HFFc6 (cell line): Measurements from ENCODE around the gene OFD1. TPM values are rescaled to one million over a fixed set of nuclear protein-coding genes. Genes with fewer than 3 reads are reported as not detected.

Experiments used
- DNase-seq: peaks from one replicate; pipeline ENCODE4 v3.0.0-alpha.2; 2018
- H3K27ac Mint-ChIP-seq: 2 replicates; pipeline ENCODE4 v1.8.0; 2020; ENCODE audit warnings: mild to moderate bottlenecking, mixed read lengths
- H3K27me3 Mint-ChIP-seq: 2 replicates; pipeline ENCODE4 v1.8.0; 2021; ENCODE audit warnings: mild to moderate bottlenecking, moderate library complexity, mixed read lengths; ENCODE audit not compliant: insufficient read depth
- H3K36me3 Mint-ChIP-seq: 2 replicates; pipeline ENCODE4 v1.8.0; 2021; ENCODE audit warnings: low read depth, mixed read lengths
- H3K4me1 Mint-ChIP-seq: 2 replicates; pipeline ENCODE4 v1.8.0; 2020; ENCODE audit warnings: low read depth, mixed read lengths
- H3K4me3 Mint-ChIP-seq: 2 replicates; pipeline ENCODE4 v1.8.0; 2020; ENCODE audit warnings: mild to moderate bottlenecking, moderate library complexity, mixed read lengths
- H3K9me3 Mint-ChIP-seq: 2 replicates; pipeline ENCODE4 v1.8.0; 2020; ENCODE audit warnings: mild to moderate bottlenecking, mixed read lengths
- total RNA-seq, 6 experiments: library from RNA; stranded (reverse); fragmentation: NEBNext Ultra II Directional; extraction: Animal tissue kit (Norgen Biotek cat#: 25700); gene quantifications; 2 replicates in 1 of 6; 3 replicates in 5 of 6; pipeline ENCODE4 v1.2.3, GENCODE V29; 2021
- TF ChIP-seq, protein P1 (sequence below): fragments of 200-600 bp; sonication (generic); IDR thresholded peaks from 2 replicates; pipeline ENCODE4 v1.5.0; 2021; ENCODE audit warnings: antibody characterized with exemption, mild to moderate bottlenecking

The OFD1 gene
- total RNA-seq, 6 experiments from 2014 or later: 9.1 to 11.0 (median 10.1) TPM

DNA sequence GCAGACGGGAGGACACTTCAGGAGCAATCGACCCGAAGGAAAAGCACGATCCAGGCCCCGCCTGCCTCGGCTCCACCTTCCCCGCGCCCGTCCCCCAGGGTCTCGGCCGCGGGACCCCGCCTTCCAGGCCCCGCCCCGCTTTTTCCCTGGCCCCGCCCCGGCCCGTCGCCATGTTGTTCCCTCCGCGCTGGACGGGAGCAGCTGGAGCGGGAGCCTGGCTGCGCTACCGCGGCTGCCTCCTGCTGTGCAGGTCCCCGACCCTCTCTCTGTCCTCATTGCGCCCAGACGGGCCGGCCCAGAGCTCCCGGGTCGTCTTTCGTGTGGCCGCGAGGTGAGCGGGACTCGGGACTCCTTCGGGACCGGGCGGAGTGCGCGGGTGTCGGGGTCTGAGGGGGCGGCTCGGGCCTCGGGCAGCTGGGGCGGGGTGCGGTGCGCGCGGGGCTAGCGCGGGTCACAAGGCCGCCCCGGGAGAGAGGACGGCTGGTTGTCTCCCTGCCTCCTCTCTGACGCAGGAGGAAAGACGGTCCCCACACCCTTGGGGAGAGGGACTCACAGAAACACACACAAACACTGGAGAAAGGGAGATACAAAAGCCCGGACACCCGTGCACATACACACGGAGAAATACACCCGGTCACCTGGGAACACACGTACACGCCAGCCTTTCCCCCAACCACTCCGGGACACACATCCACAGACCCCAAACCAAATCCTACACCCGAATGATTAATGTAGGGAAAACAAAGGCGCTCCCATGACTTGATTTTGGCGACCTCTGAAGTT, 45.4 kb upstream of the OFD1 start, which contains the start of gene RAB9A:
RAB9A (plus strand) TSS at position 171 of the 783 bp plus-strand sequence. CDS start 19,619 bp downstream, outside the sequence.
- Mint-ChIP-seq H3K27me3 (peaks cover 1% of the 10 kb centered on the region; the same call in 1 of the 2 replicates), H3K36me3 (no peaks in the 10 kb centered on the region), H3K27ac (peak within 1 kb of the TSS; percentile 91), H3K9me3 (no peaks in the 10 kb centered on the region), H3K4me3 (peak within 1 kb of the TSS; percentile 91), H3K4me1 (peaks cover 57% of the 10 kb centered on the region)
- peak; percentile 41 for DNase-seq
- TF ChIP-seq, protein P1, sequence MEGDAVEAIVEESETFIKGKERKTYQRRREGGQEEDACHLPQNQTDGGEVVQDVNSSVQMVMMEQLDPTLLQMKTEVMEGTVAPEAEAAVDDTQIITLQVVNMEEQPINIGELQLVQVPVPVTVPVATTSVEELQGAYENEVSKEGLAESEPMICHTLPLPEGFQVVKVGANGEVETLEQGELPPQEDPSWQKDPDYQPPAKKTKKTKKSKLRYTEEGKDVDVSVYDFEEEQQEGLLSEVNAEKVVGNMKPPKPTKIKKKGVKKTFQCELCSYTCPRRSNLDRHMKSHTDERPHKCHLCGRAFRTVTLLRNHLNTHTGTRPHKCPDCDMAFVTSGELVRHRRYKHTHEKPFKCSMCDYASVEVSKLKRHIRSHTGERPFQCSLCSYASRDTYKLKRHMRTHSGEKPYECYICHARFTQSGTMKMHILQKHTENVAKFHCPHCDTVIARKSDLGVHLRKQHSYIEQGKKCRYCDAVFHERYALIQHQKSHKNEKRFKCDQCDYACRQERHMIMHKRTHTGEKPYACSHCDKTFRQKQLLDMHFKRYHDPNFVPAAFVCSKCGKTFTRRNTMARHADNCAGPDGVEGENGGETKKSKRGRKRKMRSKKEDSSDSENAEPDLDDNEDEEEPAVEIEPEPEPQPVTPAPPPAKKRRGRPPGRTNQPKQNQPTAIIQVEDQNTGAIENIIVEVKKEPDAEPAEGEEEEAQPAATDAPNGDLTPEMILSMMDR: no peak

DNA sequence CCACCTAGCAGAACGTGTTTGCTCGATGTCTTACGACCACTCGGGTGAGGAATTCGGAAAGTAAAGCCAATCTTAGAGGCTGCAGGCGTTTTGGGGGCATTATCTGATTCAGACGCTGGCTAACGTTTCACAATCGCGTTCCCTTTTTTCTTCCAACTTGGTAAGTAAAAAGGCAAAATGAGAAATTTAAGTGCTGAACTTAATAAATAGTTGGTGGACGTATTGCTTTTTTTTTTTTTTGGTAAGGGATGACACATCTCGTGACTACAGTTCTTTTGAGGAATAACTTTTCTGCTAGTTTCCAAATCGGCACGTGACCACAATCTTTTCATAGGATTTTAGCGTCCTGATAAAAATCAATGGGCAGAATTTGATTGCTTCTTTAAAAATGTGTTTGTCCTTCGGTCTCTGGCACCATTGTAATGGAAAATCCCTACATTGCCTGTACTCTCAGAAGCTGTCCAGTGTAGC, 44.8 kb upstream of the OFD1 start:
- TF ChIP-seq, protein P1: no peak
- Mint-ChIP-seq H3K4me1 (peaks cover 57% of the 10 kb centered on the region), H3K27me3 (peaks cover 1% of the 10 kb centered on the region; the same call in 1 of the 2 replicates), H3K36me3 (no peaks in the 10 kb centered on the region), H3K9me3 (no peaks in the 10 kb centered on the region), H3K4me3 (peak overlapping the region; percentile 91), H3K27ac (peak overlapping the region; percentile 91)
- DNase-seq: no peak

DNA sequence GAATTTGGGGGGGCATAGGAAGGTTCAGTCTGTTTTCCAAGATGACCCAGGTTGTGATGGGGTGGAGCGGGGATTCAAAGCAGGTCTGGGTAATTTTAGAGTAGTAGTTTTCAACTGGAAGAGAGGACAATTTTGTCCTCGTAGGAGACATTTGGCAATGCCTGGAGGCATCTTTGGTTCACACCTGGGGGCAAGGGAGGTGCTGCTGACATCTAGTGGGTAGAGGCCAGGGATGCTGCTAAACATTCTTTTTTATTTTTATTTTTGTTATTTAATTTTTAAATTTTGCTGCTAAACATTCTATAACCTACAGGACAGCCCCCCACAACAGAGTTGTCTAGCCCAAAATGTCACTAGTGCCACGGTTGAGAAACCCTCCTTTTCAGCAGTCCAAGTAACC, 43.7 kb upstream of the OFD1 start:
- DNase-seq: no peak
- Mint-ChIP-seq H3K9me3 (no peaks in the 10 kb centered on the region), H3K27me3 (peaks cover 1% of the 10 kb centered on the region; the same call in 1 of the 2 replicates), H3K36me3 (no peaks in the 10 kb centered on the region), H3K4me1 (peaks cover 54% of the 10 kb centered on the region), H3K27ac (peak overlapping the region; percentile 91; the same call in 1 of the 2 replicates), H3K4me3 (peak overlapping the region; percentile 91)
- TF ChIP-seq, protein P1: peak; percentile 38; the same call in 1 of the 2 replicates

DNA sequence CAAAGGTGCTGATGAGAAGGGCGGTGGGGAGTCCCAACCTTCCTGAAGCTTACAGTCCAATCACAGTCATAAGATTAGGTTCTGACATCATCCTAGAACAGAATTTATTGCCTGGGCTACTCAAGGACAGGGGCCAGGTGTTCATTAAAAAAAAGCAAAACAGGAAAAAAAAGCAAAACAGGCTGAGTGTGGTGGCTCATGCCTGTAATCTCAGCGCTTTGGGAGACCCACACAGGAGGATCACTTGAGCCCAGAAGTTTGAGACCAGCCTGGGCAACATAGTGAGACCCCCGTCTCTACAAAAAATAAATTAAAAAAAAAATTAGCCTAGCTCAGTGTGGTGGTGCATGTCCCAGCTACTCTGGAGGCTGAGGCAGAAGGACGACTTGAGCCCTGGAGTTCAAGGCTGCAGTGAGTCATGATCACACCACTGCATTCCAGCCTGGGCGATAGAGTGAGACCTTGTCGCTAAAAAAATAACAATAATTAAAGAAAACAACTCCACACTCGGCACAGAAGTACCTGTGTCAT, 42.6 kb upstream of the OFD1 start:
- peaks cover 54% of the 10 kb centered on the region for H3K4me1 Mint-ChIP-seq
- H3K36me3 Mint-ChIP-seq: no peaks in the 10 kb centered on the region
- TF ChIP-seq, protein P1: no peak
- no peak overlapping the region for H3K4me3 Mint-ChIP-seq
- H3K27me3 Mint-ChIP-seq: peaks cover 1% of the 10 kb centered on the region; the same call in 1 of the 2 replicates
- no peak overlapping the region; the same call in 1 of the 2 replicates for H3K27ac Mint-ChIP-seq
- DNase-seq: no peak
- no peaks in the 10 kb centered on the region for H3K9me3 Mint-ChIP-seq

DNA sequence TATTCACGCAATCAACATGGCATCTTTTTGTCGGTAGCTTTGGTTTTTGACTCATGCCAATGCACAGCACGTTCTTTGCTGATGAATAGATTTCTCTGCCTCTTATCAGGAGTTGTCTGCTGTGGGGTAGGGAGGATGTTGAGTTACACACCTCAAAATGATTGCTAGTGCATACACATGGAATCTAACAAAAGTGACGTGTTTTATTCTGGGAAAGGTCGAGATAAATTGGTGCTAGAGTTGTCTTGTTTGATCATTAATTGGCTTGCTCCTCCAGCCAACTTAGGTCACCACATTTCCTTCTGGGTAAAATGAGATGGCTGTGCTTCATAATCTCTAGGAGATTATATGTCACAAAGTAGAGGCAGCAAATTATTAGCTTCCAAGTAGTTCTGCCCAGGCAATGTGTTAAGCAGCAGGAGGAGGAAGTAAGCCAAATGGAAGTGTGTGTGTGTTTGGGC, 41.7 kb upstream of the OFD1 start:
- Mint-ChIP-seq H3K27ac (peak overlapping the region; percentile 61; the same call in 1 of the 2 replicates), H3K4me1 (peaks cover 59% of the 10 kb centered on the region), H3K9me3 (no peaks in the 10 kb centered on the region), H3K36me3 (no peaks in the 10 kb centered on the region), H3K27me3 (peaks cover 1% of the 10 kb centered on the region; the same call in 1 of the 2 replicates), H3K4me3 (no peak overlapping the region; the same call in 1 of the 2 replicates)
- TF ChIP-seq, protein P1: no peak
- DNase-seq: no peak
